Measurements from ENCODE around the gene LRP2BP.
"Not testable (repeated sequence)": the region's sequence is repeated elsewhere in the genome, so short reads cannot be mapped to it uniquely, and the experiment has no call there.

Gene LRP2BP

DNA sequence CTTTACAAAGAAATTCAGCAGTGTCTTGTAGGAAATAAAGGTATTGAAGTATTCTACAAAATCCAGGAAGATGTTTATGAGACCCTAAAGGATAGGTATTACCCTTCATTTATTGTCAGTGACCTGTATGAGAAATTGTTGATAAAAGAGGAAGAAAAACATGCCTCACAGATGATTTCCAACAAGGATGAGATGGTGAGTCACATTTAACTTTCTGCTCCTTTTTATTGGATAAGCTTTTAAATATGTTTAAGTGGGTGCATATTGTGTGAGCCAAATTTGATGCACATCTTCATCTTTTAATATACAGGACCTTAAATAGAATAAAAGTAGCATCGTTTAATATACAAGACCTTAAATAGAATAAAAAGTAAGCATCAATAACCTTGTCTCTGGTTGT is 72.1 kb downstream of the LRP2BP start:
- no peak for DNase-seq (ENCODE audit: low spot score)
- ChIA-PET CTCF (interaction anchor here (0.6 kb wide), 1 partner anchor 323 kb away, joined by 4 read pairs; no protein-coding TSS in a partner anchor), POLR2A (ENCODE audit: low non-redundant PET) (no interaction called here)
- H3K27ac ChIP-seq, result no peak overlapping the region
- TF ChIP-seq, protein P1, sequence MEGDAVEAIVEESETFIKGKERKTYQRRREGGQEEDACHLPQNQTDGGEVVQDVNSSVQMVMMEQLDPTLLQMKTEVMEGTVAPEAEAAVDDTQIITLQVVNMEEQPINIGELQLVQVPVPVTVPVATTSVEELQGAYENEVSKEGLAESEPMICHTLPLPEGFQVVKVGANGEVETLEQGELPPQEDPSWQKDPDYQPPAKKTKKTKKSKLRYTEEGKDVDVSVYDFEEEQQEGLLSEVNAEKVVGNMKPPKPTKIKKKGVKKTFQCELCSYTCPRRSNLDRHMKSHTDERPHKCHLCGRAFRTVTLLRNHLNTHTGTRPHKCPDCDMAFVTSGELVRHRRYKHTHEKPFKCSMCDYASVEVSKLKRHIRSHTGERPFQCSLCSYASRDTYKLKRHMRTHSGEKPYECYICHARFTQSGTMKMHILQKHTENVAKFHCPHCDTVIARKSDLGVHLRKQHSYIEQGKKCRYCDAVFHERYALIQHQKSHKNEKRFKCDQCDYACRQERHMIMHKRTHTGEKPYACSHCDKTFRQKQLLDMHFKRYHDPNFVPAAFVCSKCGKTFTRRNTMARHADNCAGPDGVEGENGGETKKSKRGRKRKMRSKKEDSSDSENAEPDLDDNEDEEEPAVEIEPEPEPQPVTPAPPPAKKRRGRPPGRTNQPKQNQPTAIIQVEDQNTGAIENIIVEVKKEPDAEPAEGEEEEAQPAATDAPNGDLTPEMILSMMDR (conservative IDR thresholded peaks at IDR 0.05; ENCODE audit: low read depth), result no peak

DNA sequence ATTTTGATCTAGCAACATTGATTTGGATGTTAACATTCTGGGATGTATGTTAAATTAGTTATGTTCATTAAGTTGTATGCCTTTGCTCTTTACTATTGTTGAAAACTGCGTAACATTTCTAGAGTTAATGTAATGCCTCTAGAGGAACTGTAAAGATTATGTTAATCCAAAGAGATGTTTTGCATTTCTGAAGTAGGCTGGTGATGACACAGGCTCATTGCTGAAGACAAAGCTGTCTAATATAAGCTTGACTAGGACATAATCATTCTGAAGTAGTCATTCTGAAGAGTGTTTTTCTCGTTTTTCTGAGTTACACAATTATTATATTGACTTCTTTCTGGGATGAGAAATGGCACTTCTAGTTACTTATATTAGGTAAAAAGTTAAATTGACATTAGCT is 72.9 kb downstream of the LRP2BP start:
- TF ChIP-seq, protein P1 (conservative IDR thresholded peaks at IDR 0.05; ENCODE audit: low read depth), result no peak
- DNase-seq (ENCODE audit: low spot score), result no peak
- POLR2A ChIA-PET (ENCODE audit: low non-redundant PET), result no interaction called here
- CTCF ChIA-PET, result interaction anchor here (0.6 kb wide), 1 partner anchor 244 kb away, joined by 4 read pairs; no protein-coding TSS in a partner anchor
- H3K27ac ChIP-seq, result no peak overlapping the region

DNA sequence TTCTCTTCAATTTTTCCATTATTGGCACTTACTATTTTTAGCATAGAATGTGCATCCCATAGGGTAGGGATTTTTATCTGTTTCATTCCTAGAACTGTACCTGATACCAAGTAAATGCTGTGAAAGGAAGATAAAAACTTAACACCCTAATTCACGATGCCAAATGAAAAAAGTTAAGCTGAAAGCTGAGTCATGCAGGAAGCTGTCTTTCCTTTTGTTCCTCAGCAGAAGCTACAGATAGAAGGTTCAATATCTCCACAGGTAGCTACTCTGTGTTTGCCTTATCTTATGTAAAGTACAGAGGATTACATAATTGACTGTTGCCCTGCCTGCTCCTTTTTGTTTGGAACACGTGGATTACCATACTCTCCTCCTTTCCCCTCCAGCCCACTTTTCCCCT is 77.0 kb downstream of the LRP2BP start:
- ChIA-PET CTCF (no interaction called here), POLR2A (ENCODE audit: low non-redundant PET) (interaction anchor here (0.6 kb wide), 1 partner anchor 78 kb away, joined by 3 read pairs; the partner anchor contains the start of gene ANKRD37)
- H3K27ac ChIP-seq, result no peak overlapping the region
- no peak for DNase-seq (ENCODE audit: low spot score)
- TF ChIP-seq, protein P1 (conservative IDR thresholded peaks at IDR 0.05; ENCODE audit: low read depth), result no peak

DNA sequence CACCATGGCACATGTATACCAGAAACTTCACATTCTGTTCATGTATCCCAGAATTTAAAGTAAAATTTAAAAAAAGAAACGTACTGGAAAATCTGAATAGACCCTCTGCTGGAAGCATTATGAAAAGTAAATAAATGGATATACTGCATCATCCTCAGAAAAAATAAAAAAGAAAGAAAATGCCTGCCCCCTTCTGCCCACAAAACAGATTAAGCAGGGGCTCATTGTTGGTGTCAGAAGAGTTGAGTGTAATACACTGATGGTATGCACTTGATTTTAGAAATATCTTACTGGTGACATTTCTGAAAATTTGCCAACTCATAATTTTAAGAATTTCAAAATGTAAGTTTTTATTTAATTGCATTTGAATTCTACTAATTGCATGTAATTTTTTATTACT is 77.8 kb downstream of the LRP2BP start:
- TF ChIP-seq, protein P1 (conservative IDR thresholded peaks at IDR 0.05; ENCODE audit: low read depth), result no peak
- ChIA-PET CTCF (no interaction called here), POLR2A (ENCODE audit: low non-redundant PET) (no interaction called here)
- no peak overlapping the region for H3K27ac ChIP-seq
- DNase-seq (ENCODE audit: low spot score), result no peak

DNA sequence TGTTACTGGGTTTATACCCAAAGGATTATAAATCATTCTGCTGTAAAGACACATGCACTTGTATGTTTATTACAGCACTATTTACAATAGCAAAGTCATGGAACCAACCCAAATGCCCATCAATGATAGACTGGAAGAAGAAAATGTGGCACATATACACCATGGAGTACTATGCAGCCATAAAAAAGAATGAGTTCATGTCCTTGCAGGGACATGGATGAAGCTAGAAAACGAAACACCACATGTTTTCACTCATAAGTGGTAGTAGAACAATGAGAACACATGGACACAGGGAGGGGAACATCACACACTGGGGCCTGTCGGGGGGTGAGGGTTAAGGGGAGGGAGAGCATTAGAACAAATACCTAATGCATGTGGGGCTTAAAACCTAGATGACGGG is 78.3 kb downstream of the LRP2BP start:
- POLR2A ChIA-PET (ENCODE audit: low non-redundant PET); H3K27ac ChIP-seq; CTCF ChIA-PET; DNase-seq (ENCODE audit: low spot score): not testable (repeated sequence)

All from RWPE1 (cell line).